SK-N-SH (cell line): Measurements from ENCODE around the gene POU6F2. TPM values are rescaled to one million over a fixed set of nuclear protein-coding genes. Genes with fewer than 3 reads are reported as not detected.
A peak's percentile ranks its signal among the peaks of the same experiment; 100 is the strongest.

ENCODE experiments used
- CTCF ChIA-PET: fragments of 300-600, 350-600 bp; formaldehyde crosslinking; extraction: SDS; loops from one replicate; lab custom pipeline; 2021; lab: Yijun Ruan, JAX
- POLR2A ChIA-PET: fragments of 350-600 bp; sonication (Branson Sonifier 250); formaldehyde crosslinking; extraction: SDS; loops from one replicate; lab custom pipeline; 2020; ENCODE audit warnings: antibody characterized with exemption, inconsistent platforms; lab: Yijun Ruan, JAX
- DNase-seq: peaks from one replicate; pipeline ENCODE4 v3.0.0; 2012
- H2AFZ ChIP-seq: fragments of 200-600 bp; sonication (generic); 2 replicates; pipeline ENCODE4 v1.8.1; 2016; ENCODE audit warnings: antibody characterized with exemption, mild to moderate bottlenecking, low read depth
- H3F3A ChIP-seq: fragments of 200-600 bp; sonication (generic); replicated peaks from 2 replicates; pipeline ENCODE3; 2016; ENCODE audit warnings: antibody characterized with exemption, mild to moderate bottlenecking; ENCODE audit not compliant: insufficient read depth
- H3K27ac ChIP-seq, 2 experiments: fragments of 200-500 bp in 1 of 2; fragments of 200-600 bp in 1 of 2; sonication (Bioruptor generic) in 1 of 2; sonication (generic), shearing (Covaris generic) in 1 of 2; 2 replicates each; pipeline versions ENCODE4 v1.5.1 to v1.6.1; 2014 to 2016; ENCODE audit warnings: low read depth in 2 of 2, inconsistent platforms in 1 of 2, low read length in 1 of 2, mild to moderate bottlenecking in 1 of 2, mixed read lengths in 1 of 2
- H3K27me3 ChIP-seq: fragments of 200-600 bp; sonication (generic), shearing (Covaris generic); 2 replicates; pipeline ENCODE4 v1.6.1; 2016; ENCODE audit warnings: mixed run types; ENCODE audit not compliant: insufficient read depth
- H3K36me3 ChIP-seq, 2 experiments: fragments of 200-500 bp in 1 of 2; fragments of 200-600 bp in 1 of 2; sonication (Bioruptor generic) in 1 of 2; sonication (generic) in 1 of 2; replicated peaks in 1 of 2; 2 replicates each; pipeline versions ENCODE3 to v1.5.1; 2014 to 2016; ENCODE audit warnings: low read length in 1 of 2, mild to moderate bottlenecking in 1 of 2; ENCODE audit not compliant: insufficient read depth in 2 of 2, control insufficient read depth in 1 of 2
- H3K4me1 ChIP-seq, 2 experiments: fragments of 200-500 bp in 1 of 2; fragments of 200-600 bp in 1 of 2; sonication (Bioruptor generic) in 1 of 2; sonication (generic), shearing (Covaris generic) in 1 of 2; 2 replicates each; pipeline versions ENCODE4 v1.5.1 to v1.6.1; 2014 to 2016; ENCODE audit warnings: low read depth in 1 of 2, low read length in 1 of 2, mixed run types in 1 of 2; ENCODE audit not compliant: insufficient read depth in 2 of 2, control insufficient read depth in 1 of 2
- H3K4me2 ChIP-seq: fragments of 200-600 bp; sonication (generic), shearing (Covaris generic); 2 replicates; pipeline ENCODE4 v1.6.1; 2017; ENCODE audit warnings: mixed run types
- H3K4me3 ChIP-seq, 2 experiments: fragments of 200-500 bp in 1 of 2; fragments of 200-600 bp in 1 of 2; sonication (Bioruptor generic) in 1 of 2; sonication (generic), shearing (Covaris generic) in 1 of 2; 2 replicates each; pipeline versions ENCODE4 v1.5.1 to v1.8.1; 2014 to 2016; ENCODE audit warnings: low read depth in 2 of 2, inconsistent platforms in 1 of 2, low read length in 1 of 2, mild to moderate bottlenecking in 1 of 2, mixed read lengths in 1 of 2, moderate library complexity in 1 of 2
- H3K79me2 ChIP-seq: fragments of 200-600 bp; sonication (generic); 2 replicates; pipeline ENCODE4 v1.8.1; 2017; ENCODE audit warnings: mild to moderate bottlenecking; ENCODE audit not compliant: insufficient read depth
- H3K9ac ChIP-seq: fragments of 200-600 bp; sonication (generic); 2 replicates; pipeline ENCODE4 v1.6.1; 2017; ENCODE audit warnings: mixed run types
- H3K9me2 ChIP-seq: fragments of 200-600 bp; sonication (generic); 2 replicates; pipeline ENCODE4 v1.6.1; 2017; ENCODE audit warnings: mixed run types
- H3K9me3 ChIP-seq: fragments of 200-600 bp; sonication (generic); 2 replicates; pipeline ENCODE4 v1.6.1; 2017; ENCODE audit warnings: mixed run types, mild to moderate bottlenecking, moderate library complexity
- H4K20me1 ChIP-seq: fragments of 200-600 bp; sonication (generic); 2 replicates; pipeline ENCODE4 v1.6.1; 2017; ENCODE audit warnings: mild to moderate bottlenecking, mixed run types; ENCODE audit not compliant: insufficient read depth
- CHD2 ChIP-seq: fragments of 150-350 bp; IDR thresholded peaks from 2 replicates; pipeline ENCODE4 v1.6.1; 2018; ENCODE audit warnings: low read length; ENCODE audit not compliant: partially characterized antibody
- ELF1 ChIP-seq: IDR thresholded peaks from 2 replicates; pipeline ENCODE4 v1.4.0; 2012
- EP300 ChIP-seq, 2 experiments: IDR thresholded peaks; 2 replicates each; pipeline versions ENCODE4 v1.4.0 to v1.6.1; 2012; ENCODE audit warnings: borderline replicate concordance in 1 of 2, low read depth in 1 of 2, low read length in 1 of 2
- EZH2phosphoT487 ChIP-seq: fragments of 200-600 bp; sonication (generic); IDR thresholded peaks from 2 replicates; pipeline ENCODE4 v1.6.1; 2017; ENCODE audit warnings: low read depth, mixed run types, mild to moderate bottlenecking, antibody characterized with exemption, moderate library complexity, borderline replicate concordance
- JUND ChIP-seq: IDR thresholded peaks from 2 replicates; pipeline ENCODE4 v1.4.0; 2012
- RCOR1 ChIP-seq: fragments of 150-350 bp; IDR thresholded peaks from 2 replicates; pipeline ENCODE4 v1.6.1; 2017; ENCODE audit warnings: antibody characterized with exemption, low read length
- WGBS: methylation state at CpG from one replicate; pipeline ENCODE4 v1.1.6; 2017; ENCODE audit warnings: low lambda C conversion rate; 5-methylcytosine and 5-hydroxymethylcytosine counted together
- polyA plus RNA-seq, 3 experiments: library from polyadenylated mRNA; depleted of rRNA; stranded (reverse); fragments of >200 nt; gene quantifications; 2 replicates each; pipeline ENCODE4 v1.2.3, GENCODE V29; 2012
- TF ChIP-seq, protein P1 (sequence below): fragments of 200-600 bp; sonication (generic); IDR thresholded peaks from 2 replicates; pipeline ENCODE4 v1.6.1; 2017; ENCODE audit warnings: antibody characterized with exemption, mild to moderate bottlenecking, moderate library complexity
- TF ChIP-seq, protein P2 (sequence below): IDR thresholded peaks from 2 replicates; pipeline ENCODE4 v1.4.0; 2012; ENCODE audit warnings: low read depth, borderline replicate concordance
- TF ChIP-seq, protein P3 (sequence below): IDR thresholded peaks from 2 replicates; pipeline ENCODE4 v1.4.0; 2012; ENCODE audit warnings: low read depth, borderline replicate concordance

The POU6F2 gene
- polyA plus RNA-seq, 1 of the 3 experiments (the other 2 are of a cell fraction): under 0.01 TPM

GRCh38 chr7:39357648-39358047 is 379.9 kb downstream of the POU6F2 start:
- H3K36me3 ChIP-seq: no peaks in the 10 kb centered on the region
- no peak overlapping the region for H3K9ac ChIP-seq
- 0% methylated on average over 3 of the region's 3 CpGs for WGBS
- H3K9me2 ChIP-seq: no peaks in the 10 kb centered on the region
- H3K27ac ChIP-seq: no peak overlapping the region
- no peak for TF ChIP-seq ELF1
- TF ChIP-seq, protein P1, sequence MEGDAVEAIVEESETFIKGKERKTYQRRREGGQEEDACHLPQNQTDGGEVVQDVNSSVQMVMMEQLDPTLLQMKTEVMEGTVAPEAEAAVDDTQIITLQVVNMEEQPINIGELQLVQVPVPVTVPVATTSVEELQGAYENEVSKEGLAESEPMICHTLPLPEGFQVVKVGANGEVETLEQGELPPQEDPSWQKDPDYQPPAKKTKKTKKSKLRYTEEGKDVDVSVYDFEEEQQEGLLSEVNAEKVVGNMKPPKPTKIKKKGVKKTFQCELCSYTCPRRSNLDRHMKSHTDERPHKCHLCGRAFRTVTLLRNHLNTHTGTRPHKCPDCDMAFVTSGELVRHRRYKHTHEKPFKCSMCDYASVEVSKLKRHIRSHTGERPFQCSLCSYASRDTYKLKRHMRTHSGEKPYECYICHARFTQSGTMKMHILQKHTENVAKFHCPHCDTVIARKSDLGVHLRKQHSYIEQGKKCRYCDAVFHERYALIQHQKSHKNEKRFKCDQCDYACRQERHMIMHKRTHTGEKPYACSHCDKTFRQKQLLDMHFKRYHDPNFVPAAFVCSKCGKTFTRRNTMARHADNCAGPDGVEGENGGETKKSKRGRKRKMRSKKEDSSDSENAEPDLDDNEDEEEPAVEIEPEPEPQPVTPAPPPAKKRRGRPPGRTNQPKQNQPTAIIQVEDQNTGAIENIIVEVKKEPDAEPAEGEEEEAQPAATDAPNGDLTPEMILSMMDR: peak; percentile 61
- ChIA-PET POLR2A (no interaction called here), CTCF (interaction anchor here (0.6 kb wide), 1 partner anchor 23 kb away, joined by 3 read pairs; no protein-coding TSS in a partner anchor)
- no peaks in the 10 kb centered on the region for H3K9me3 ChIP-seq
- DNase-seq: no peak
- H3K4me2 ChIP-seq: no peak overlapping the region
- no peak overlapping the region for H3K4me3 ChIP-seq
- no peak overlapping the region for H2AFZ ChIP-seq
- peaks cover 0 to 12% of the 10 kb centered on the region in 2 experiments; a peak in 3 of 4 replicates for H3K4me1 ChIP-seq
- H3K27me3 ChIP-seq: peaks cover 20% of the 10 kb centered on the region; the same call in 1 of the 2 replicates
- H3F3A ChIP-seq: no peaks in the 10 kb centered on the region
- H3K79me2 ChIP-seq: no peaks in the 10 kb centered on the region
- H4K20me1 ChIP-seq: no peaks in the 10 kb centered on the region

- H3K4me3 ChIP-seq: no peak overlapping the region
- H3K9me3 ChIP-seq: no peaks in the 10 kb centered on the region
- H3F3A ChIP-seq: no peaks in the 10 kb centered on the region
- no peaks in the 10 kb centered on the region for H3K9me2 ChIP-seq
- ChIA-PET CTCF (no interaction called here), POLR2A (no interaction called here)
- peaks cover 20% of the 10 kb centered on the region; the same call in 1 of the 2 replicates for H3K27me3 ChIP-seq
- no peak overlapping the region for H3K4me2 ChIP-seq
- no peak overlapping the region for H2AFZ ChIP-seq
- TF ChIP-seq, protein P2, sequence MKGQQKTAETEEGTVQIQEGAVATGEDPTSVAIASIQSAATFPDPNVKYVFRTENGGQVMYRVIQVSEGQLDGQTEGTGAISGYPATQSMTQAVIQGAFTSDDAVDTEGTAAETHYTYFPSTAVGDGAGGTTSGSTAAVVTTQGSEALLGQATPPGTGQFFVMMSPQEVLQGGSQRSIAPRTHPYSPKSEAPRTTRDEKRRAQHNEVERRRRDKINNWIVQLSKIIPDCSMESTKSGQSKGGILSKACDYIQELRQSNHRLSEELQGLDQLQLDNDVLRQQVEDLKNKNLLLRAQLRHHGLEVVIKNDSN: no peak
- TF ChIP-seq EZH2phosphoT487 (no peak), CHD2 (no peak), RCOR1 (no peak), EP300 (IDR thresholded peaks at IDR 0.05; ENCODE audit: borderline replicate concordance in 1 of 2, low read depth in 1 of 2, low read length in 1 of 2) (no peak), JUND (no peak)
- TF ChIP-seq, protein P3, sequence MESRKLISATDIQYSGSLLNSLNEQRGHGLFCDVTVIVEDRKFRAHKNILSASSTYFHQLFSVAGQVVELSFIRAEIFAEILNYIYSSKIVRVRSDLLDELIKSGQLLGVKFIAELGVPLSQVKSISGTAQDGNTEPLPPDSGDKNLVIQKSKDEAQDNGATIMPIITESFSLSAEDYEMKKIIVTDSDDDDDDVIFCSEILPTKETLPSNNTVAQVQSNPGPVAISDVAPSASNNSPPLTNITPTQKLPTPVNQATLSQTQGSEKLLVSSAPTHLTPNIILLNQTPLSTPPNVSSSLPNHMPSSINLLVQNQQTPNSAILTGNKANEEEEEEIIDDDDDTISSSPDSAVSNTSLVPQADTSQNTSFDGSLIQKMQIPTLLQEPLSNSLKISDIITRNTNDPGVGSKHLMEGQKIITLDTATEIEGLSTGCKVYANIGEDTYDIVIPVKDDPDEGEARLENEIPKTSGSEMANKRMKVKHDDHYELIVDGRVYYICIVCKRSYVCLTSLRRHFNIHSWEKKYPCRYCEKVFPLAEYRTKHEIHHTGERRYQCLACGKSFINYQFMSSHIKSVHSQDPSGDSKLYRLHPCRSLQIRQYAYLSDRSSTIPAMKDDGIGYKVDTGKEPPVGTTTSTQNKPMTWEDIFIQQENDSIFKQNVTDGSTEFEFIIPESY: no peak
- no peaks in the 10 kb centered on the region for H4K20me1 ChIP-seq
- no peak overlapping the region for H3K27ac ChIP-seq
- WGBS: under 1% methylated on average over 4 of the region's 4 CpGs
- no peaks in the 10 kb centered on the region for H3K36me3 ChIP-seq
- H3K79me2 ChIP-seq: no peaks in the 10 kb centered on the region
- H3K4me1 ChIP-seq: no peaks in the 10 kb centered on the region; a peak in 1 of 4 replicates
- DNase-seq: no peak
- H3K9ac ChIP-seq: no peak overlapping the region
Measured at GRCh38 chr7:39360038-39360437, 382.3 kb downstream of the POU6F2 start.
